ENCODE results near the gene CACNB2.

- TF ChIP-seq CTCF (IDR thresholded peaks at IDR 0.05) (no peak), POLR2A (IDR thresholded peaks at IDR 0.05) (no peak)
Observed at GRCh38 chr10:18343573-18343972, 203.3 kb downstream of the CACNB2 start.
